K562 (cell line): ENCODE results near the gene RBAK. TPM values are rescaled to one million over a fixed set of nuclear protein-coding genes. Genes with fewer than 3 reads are reported as not detected.

Experiments used
- CAMTA2 ChIP-seq: fragments of 250-450 bp; sonication (Bioruptor Pico); conservative IDR thresholded peaks from 2 replicates; pipeline ENCODE4 v1.5.1; 2022
- CBX2 ChIP-seq: fragments of 200-600 bp; sonication (generic); IDR thresholded peaks from one replicate; pipeline ENCODE4 v1.6.1; 2012; ENCODE audit warnings: mild to moderate bottlenecking, low read length, inconsistent platforms; ENCODE audit not compliant: insufficient read depth, poor library complexity, severe bottlenecking
- EWSR1 ChIP-seq: fragments of 450-650 bp; IDR thresholded peaks from 2 replicates; pipeline ENCODE4 v1.6.1; 2018; ENCODE audit warnings: borderline replicate concordance, mild to moderate bottlenecking, low read depth, moderate library complexity; ENCODE audit not compliant: partially characterized antibody
- FOS ChIP-seq: IDR thresholded peaks from 3 replicates; pipeline ENCODE4 v1.6.1; 2011; ENCODE audit not compliant: insufficient read length; ENCODE audit errors: extremely low read depth
- FOXM1 ChIP-seq, 2 experiments: fragments of 450-650 bp in 1 of 2; sonication (generic) in 1 of 2; formaldehyde crosslinking in 1 of 2; IDR thresholded peaks; 2 replicates each; pipeline versions ENCODE4 v1.6.1 to v1.9.0; 2017 to 2022; ENCODE audit warnings: low read depth in 2 of 2, mild to moderate bottlenecking in 2 of 2, missing genetic modification reagents in 1 of 2, moderate library complexity in 1 of 2
- HDAC6 ChIP-seq: IDR thresholded peaks from 2 replicates; pipeline ENCODE4 v1.6.1; 2012; ENCODE audit warnings: low read depth, mild to moderate bottlenecking, control low read depth, inconsistent platforms, low read length, moderate library complexity
- KDM4B ChIP-seq, 2 experiments: fragments of 450-650 bp in 1 of 2; sonication (generic) in 1 of 2; IDR thresholded peaks; 2 replicates each; pipeline ENCODE4 v1.6.1; 2016 to 2017; ENCODE audit warnings: borderline replicate concordance in 2 of 2, antibody characterized with exemption in 1 of 2, low read depth in 1 of 2, mild to moderate bottlenecking in 1 of 2
- RBFOX2 ChIP-seq: fragments of 200-400 bp; formaldehyde crosslinking; IDR thresholded peaks from 2 replicates; pipeline ENCODE4 v1.6.1; 2017; ENCODE audit warnings: low read depth, mild to moderate bottlenecking, low read length, moderate library complexity
- SAFB2 ChIP-seq: fragments of 200-400 bp; formaldehyde crosslinking; IDR thresholded peaks from 2 replicates; pipeline ENCODE4 v1.6.1; 2018; ENCODE audit warnings: borderline replicate concordance, low read length, low read depth, moderate library complexity; ENCODE audit not compliant: severe bottlenecking
- YY1 ChIP-seq, 3 experiments: IDR thresholded peaks; 2 replicates each; pipeline ENCODE4 v1.6.1; 2011; ENCODE audit warnings: low read length in 2 of 3, mild to moderate bottlenecking in 2 of 3, moderate library complexity in 2 of 3, borderline replicate concordance in 1 of 3, control low read depth in 1 of 3, low read depth in 1 of 3; ENCODE audit not compliant: insufficient read depth in 3 of 3, insufficient replicate concordance in 2 of 3, control insufficient read depth in 1 of 3, insufficient read length in 1 of 3; ENCODE audit errors: extremely low read depth in 1 of 3
- ZNF217 ChIP-seq: sonication (generic); formaldehyde crosslinking; IDR thresholded peaks from 2 replicates; pipeline ENCODE4 v1.8.0; 2022; ENCODE audit warnings: mild to moderate bottlenecking, missing genetic modification reagents
- ZNF57 ChIP-seq: fragments of 450-650 bp; formaldehyde crosslinking; IDR thresholded peaks from 2 replicates; pipeline ENCODE4 v1.4.0; 2020; ENCODE audit warnings: mild to moderate bottlenecking, moderate library complexity
- ZNF77 ChIP-seq: fragments of 250-450 bp; sonication (Bioruptor Pico); IDR thresholded peaks from 2 replicates; pipeline ENCODE4 v1.5.0; 2020
- ZNF830 ChIP-seq: fragments of 250-450 bp; sonication (Bioruptor Pico); IDR thresholded peaks from 2 replicates; pipeline ENCODE4 v1.5.0; 2021; ENCODE audit warnings: mild to moderate bottlenecking
- polyA plus RNA-seq, 8 experiments: library from polyadenylated mRNA; depleted of rRNA in 4 of 8; stranded (reverse) in 5 of 8; unstranded in 3 of 8; fragments of >200 nt; fragmentation: Nextera tagmentation in 2 of 8; fragmentation: Illumina TruSeq in 1 of 8; extraction: Ambion mirVana in 2 of 8; extraction: Trizol in 1 of 8; gene quantifications; 2 replicates each; pipeline versions ENCODE4 v1.2.1 to v1.2.3, GENCODE V29; 2011 to 2014; ENCODE audit warnings: inconsistent platforms in 1 of 8, missing spikeins in 1 of 8
- total RNA-seq, 7 experiments: library from RNA; depleted of rRNA in 6 of 7; stranded (reverse); fragments of >200 nt in 6 of 7; fragmentation: Illumina TruSeq in 2 of 7; extraction: Trizol in 2 of 7; gene quantifications; 2 replicates each; pipeline versions ENCODE4 v1.2.1 to v1.2.3, GENCODE V29; 2011 to 2021; ENCODE audit warnings: low replicate concordance in 1 of 7
- TF ChIP-seq, protein P1 (sequence below): fragments of 250-450 bp; sonication (Bioruptor Pico); IDR thresholded peaks from 2 replicates; pipeline ENCODE4 v1.8.0; 2022; ENCODE audit warnings: moderate library complexity, mild to moderate bottlenecking, inconsistent platforms
- TF ChIP-seq, protein P2 (sequence below): sonication (generic); formaldehyde crosslinking; IDR thresholded peaks from 2 replicates; pipeline ENCODE4 v1.8.1; 2023; ENCODE audit warnings: mild to moderate bottlenecking, missing genetic modification reagents
- TF ChIP-seq, protein P3 (sequence below), 2 experiments: fragments of 450-650 bp; conservative IDR thresholded peaks; 2 replicates each; pipeline ENCODE4 v1.6.1; 2017; ENCODE audit warnings: mild to moderate bottlenecking in 2 of 2, moderate library complexity in 2 of 2
- TF ChIP-seq, protein P4 (sequence below): IDR thresholded peaks from 2 replicates; pipeline ENCODE4 v1.6.1; 2011; ENCODE audit warnings: borderline replicate concordance, low read depth, mild to moderate bottlenecking, moderate library complexity, low read length; ENCODE audit not compliant: insufficient read depth, poor library complexity, severe bottlenecking
- TF ChIP-seq, protein P5 (sequence below): fragments of 250-450 bp; sonication (Bioruptor Pico); IDR thresholded peaks from 2 replicates; pipeline ENCODE4 v1.6.1; 2021; ENCODE audit warnings: mild to moderate bottlenecking
- TF ChIP-seq, protein P6 (sequence below): fragments of 450-650 bp; IDR thresholded peaks from 2 replicates; pipeline ENCODE4 v1.6.1; 2016

The RBAK gene
- total and polyA plus RNA-seq, 9 of the 15 experiments (the other 6 are each of a cell fraction or from before 2014, with no cell fraction given) = 2.7 to 13.2 (median 10.1) TPM

DNA sequence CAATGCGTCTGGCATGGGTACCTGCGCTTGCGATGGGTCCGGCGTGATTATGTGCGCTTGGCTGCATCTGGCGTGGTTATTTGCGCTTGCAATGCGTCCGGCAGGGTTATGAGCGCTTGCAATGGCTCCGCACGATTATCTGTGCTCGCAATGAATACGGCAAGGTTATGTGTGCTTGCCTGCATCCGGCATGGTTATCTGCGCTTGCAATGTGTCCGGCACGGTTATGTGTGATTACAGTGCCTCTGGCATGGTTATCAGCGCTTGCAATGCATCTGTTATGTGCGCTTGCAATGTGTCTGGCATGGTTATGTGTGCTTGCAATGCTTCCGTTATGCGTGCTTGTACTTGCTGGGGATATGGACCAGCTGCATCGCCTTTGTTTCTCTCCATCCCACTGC is 37.7 kb downstream of the RBAK start (continued):
- no peak for TF ChIP-seq CBX2
- TF ChIP-seq RBFOX2 = no peak
- peak; percentile 86; the same call in 1 of the 2 replicates for TF ChIP-seq FOXM1 (IDR thresholded peaks at IDR 0.05; ENCODE audit: low read depth)
- no peak for TF ChIP-seq FOXM1 (CRISPR knock-in tag; IDR thresholded peaks at IDR 0.05; ENCODE audit: low read depth)
- peak in 1 of 3 experiments; percentile 49 for TF ChIP-seq YY1 (IDR thresholded peaks at IDR 0.05; ENCODE audit: borderline replicate concordance in 1 of 3, control insufficient read depth in 1 of 3, extremely low read depth in 1 of 3, insufficient read depth in 3 of 3, insufficient read length in 1 of 3, insufficient replicate concordance in 2 of 3, low read depth in 1 of 3, low read length in 2 of 3)
- TF ChIP-seq EWSR1 = no peak
- TF ChIP-seq, protein P1, sequence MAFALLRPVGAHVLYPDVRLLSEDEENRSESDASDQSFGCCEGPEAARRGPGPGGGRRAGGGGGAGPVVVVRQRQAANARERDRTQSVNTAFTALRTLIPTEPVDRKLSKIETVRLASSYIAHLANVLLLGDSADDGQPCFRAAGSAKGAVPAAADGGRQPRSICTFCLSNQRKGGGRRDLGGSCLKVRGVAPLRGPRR = no peak
- TF ChIP-seq ZNF57 = no peak
- TF ChIP-seq, protein P2, sequence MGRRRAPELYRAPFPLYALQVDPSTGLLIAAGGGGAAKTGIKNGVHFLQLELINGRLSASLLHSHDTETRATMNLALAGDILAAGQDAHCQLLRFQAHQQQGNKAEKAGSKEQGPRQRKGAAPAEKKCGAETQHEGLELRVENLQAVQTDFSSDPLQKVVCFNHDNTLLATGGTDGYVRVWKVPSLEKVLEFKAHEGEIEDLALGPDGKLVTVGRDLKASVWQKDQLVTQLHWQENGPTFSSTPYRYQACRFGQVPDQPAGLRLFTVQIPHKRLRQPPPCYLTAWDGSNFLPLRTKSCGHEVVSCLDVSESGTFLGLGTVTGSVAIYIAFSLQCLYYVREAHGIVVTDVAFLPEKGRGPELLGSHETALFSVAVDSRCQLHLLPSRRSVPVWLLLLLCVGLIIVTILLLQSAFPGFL = no peak
- TF ChIP-seq FOS = no peak
- TF ChIP-seq, protein P3, sequence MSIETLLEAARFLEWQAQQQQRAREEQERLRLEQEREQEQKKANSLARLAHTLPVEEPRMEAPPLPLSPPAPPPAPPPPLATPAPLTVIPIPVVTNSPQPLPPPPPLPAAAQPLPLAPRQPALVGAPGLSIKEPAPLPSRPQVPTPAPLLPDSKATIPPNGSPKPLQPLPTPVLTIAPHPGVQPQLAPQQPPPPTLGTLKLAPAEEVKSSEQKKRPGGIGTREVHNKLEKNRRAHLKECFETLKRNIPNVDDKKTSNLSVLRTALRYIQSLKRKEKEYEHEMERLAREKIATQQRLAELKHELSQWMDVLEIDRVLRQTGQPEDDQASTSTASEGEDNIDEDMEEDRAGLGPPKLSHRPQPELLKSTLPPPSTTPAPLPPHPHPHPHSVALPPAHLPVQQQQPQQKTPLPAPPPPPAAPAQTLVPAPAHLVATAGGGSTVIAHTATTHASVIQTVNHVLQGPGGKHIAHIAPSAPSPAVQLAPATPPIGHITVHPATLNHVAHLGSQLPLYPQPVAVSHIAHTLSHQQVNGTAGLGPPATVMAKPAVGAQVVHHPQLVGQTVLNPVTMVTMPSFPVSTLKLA (conservative IDR thresholded peaks at IDR 0.05) = 0 out of 4 replicates have a peak, but pooled peaks of 1 of the 2 experiments have one; percentile 34
- no peak for TF ChIP-seq ZNF830
- TF ChIP-seq KDM4B (IDR thresholded peaks at IDR 0.05; ENCODE audit: borderline replicate concordance in 2 of 2, low read depth in 1 of 2) = no peak
- no peak for TF ChIP-seq CAMTA2 (CRISPR knock-in tag)
- TF ChIP-seq SAFB2 = no peak
- TF ChIP-seq ZNF77 (CRISPR knock-in tag) = no peak
- TF ChIP-seq, protein P4, sequence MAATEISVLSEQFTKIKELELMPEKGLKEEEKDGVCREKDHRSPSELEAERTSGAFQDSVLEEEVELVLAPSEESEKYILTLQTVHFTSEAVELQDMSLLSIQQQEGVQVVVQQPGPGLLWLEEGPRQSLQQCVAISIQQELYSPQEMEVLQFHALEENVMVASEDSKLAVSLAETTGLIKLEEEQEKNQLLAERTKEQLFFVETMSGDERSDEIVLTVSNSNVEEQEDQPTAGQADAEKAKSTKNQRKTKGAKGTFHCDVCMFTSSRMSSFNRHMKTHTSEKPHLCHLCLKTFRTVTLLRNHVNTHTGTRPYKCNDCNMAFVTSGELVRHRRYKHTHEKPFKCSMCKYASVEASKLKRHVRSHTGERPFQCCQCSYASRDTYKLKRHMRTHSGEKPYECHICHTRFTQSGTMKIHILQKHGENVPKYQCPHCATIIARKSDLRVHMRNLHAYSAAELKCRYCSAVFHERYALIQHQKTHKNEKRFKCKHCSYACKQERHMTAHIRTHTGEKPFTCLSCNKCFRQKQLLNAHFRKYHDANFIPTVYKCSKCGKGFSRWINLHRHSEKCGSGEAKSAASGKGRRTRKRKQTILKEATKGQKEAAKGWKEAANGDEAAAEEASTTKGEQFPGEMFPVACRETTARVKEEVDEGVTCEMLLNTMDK = no peak
- TF ChIP-seq, protein P5, sequence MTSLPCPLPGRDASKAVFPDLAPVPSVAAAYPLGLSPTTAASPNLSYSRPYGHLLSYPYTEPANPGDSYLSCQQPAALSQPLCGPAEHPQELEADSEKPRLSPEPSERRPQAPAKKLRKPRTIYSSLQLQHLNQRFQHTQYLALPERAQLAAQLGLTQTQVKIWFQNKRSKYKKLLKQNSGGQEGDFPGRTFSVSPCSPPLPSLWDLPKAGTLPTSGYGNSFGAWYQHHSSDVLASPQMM = no peak
- TF ChIP-seq ZNF217 (CRISPR knock-in tag) = no peak
- peak; percentile 8; the same call in 1 of the 2 replicates for TF ChIP-seq HDAC6
- TF ChIP-seq, protein P6, sequence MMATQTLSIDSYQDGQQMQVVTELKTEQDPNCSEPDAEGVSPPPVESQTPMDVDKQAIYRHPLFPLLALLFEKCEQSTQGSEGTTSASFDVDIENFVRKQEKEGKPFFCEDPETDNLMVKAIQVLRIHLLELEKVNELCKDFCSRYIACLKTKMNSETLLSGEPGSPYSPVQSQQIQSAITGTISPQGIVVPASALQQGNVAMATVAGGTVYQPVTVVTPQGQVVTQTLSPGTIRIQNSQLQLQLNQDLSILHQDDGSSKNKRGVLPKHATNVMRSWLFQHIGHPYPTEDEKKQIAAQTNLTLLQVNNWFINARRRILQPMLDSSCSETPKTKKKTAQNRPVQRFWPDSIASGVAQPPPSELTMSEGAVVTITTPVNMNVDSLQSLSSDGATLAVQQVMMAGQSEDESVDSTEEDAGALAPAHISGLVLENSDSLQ = no peak
